PFSK-1 (cell line): ENCODE measurements around the gene ATXN7L1.

Experiments used
- FOXP2 ChIP-seq: optimal IDR thresholded peaks from 2 replicates; pipeline ENCODE3; 2011; ENCODE audit warnings: borderline replicate concordance, control low read depth, inconsistent platforms; ENCODE audit not compliant: insufficient read depth; ENCODE audit errors: extremely low read length, extremely low read depth
- POLR2AphosphoS5 ChIP-seq: IDR thresholded peaks from 2 replicates; pipeline ENCODE4 v1.6.1; 2012; ENCODE audit warnings: low read depth, mild to moderate bottlenecking, control low read depth, low read length, moderate library complexity
- REST ChIP-seq, 2 experiments: IDR thresholded peaks; 2 replicates each; pipeline versions ENCODE4 v1.6.1 to v1.8.0; 2011 to 2012; ENCODE audit warnings: low read depth in 2 of 2, low read length in 2 of 2, control low read depth in 1 of 2, inconsistent platforms in 1 of 2, mild to moderate bottlenecking in 1 of 2, moderate library complexity in 1 of 2; ENCODE audit not compliant: insufficient read depth in 1 of 2
- SIN3A ChIP-seq: IDR thresholded peaks from 2 replicates; pipeline ENCODE4 v1.6.1; 2012; ENCODE audit warnings: mild to moderate bottlenecking, low read length, moderate library complexity, borderline replicate concordance; ENCODE audit not compliant: insufficient read depth
- TAF1 ChIP-seq: IDR thresholded peaks from 2 replicates; pipeline ENCODE4 v1.6.1; 2012; ENCODE audit warnings: low read length, control low read depth, borderline replicate concordance; ENCODE audit not compliant: insufficient read depth

ATXN7L1 gene

GRCh38 chr7:105905209-105905909 lies 29.0 kb upstream of the ATXN7L1 start:
- TF ChIP-seq SIN3A (no peak), REST (IDR thresholded peaks at IDR 0.05; ENCODE audit: insufficient read depth in 1 of 2, low read depth in 2 of 2, low read length in 2 of 2) (no peak), TAF1 (no peak), POLR2AphosphoS5 (no peak), FOXP2 (no peak)

DNA sequence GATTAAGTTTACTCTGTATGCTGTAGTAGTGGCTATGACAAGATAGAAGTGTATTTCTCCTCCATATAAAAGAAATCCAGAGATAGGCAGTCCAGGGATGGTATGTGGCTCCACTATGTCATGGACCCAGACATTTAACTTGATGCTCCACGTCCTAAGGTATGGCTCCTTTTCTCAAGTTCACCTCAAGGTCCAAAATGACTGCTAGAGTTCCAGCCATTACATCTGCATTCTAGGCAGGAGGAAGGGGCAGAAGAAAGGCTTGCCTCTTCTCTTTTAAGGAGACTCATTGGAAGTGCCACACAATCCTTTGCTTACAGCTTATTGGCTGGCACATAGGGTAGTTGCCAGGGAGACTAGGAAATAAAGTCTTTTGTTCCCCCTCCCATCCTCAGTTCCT lies 27.7 kb upstream of the ATXN7L1 start:
- TF ChIP-seq TAF1 = no peak
- TF ChIP-seq REST (IDR thresholded peaks at IDR 0.05; ENCODE audit: insufficient read depth in 1 of 2, low read depth in 2 of 2, low read length in 2 of 2) = no peak
- no peak for TF ChIP-seq SIN3A

DNA sequence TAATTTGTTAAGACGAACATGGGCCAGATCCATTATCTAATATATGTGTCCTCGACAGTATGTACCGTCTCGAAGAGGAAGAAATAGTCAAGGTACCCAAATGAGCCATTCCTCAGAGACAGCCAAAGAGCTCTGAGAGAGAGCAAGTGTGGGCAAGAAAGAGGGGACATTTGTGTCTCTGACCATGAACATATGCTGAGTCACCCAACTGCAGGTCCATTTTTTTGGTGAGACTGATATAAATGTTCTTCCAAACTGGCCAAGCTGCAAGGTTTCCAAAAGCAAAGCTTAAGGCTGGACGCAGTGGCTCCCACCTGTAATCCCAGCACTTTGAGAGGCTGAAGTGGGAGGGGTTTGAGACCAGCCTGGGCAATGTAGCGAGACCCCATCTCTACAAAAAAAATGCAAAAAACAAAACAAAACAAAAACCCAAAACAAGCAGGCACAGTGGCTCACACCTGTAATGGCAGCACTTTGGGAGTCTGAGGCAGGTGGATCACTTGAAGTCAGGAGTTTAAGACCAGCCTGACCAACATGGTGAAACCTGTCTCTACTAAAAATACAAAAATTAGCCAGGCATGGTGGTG lies 26.0 kb upstream of the ATXN7L1 start:
- TF ChIP-seq REST (IDR thresholded peaks at IDR 0.05; ENCODE audit: insufficient read depth in 1 of 2, low read depth in 2 of 2, low read length in 2 of 2) (no peak), TAF1 (no peak), FOXP2 (no peak), SIN3A (no peak)

- TF ChIP-seq TAF1 = no peak
- no peak for TF ChIP-seq SIN3A
- no peak for TF ChIP-seq POLR2AphosphoS5
- no peak for TF ChIP-seq FOXP2
- TF ChIP-seq REST (IDR thresholded peaks at IDR 0.05; ENCODE audit: insufficient read depth in 1 of 2, low read depth in 2 of 2, low read length in 2 of 2) = no peak
Observed at GRCh38 chr7:105897999-105898398, 21.6 kb upstream of the ATXN7L1 start.
